ENCODE results near the gene SYMPK.

Gene SYMPK

GRCh38 chr19:45863840-45864628 is 1.1 kb upstream of the SYMPK start, which contains the start of gene FOXA3:
Gene FOXA3, plus strand, starts transcription at chr19:45864326. Its CDS starts 131 bp downstream, at chr19:45864457.
- DNase-seq, result peak; percentile 38
- Histone ChIP-seq H3K9me3 (no peaks in the 10 kb centered on the region), H3K4me1 (no peaks in the 10 kb centered on the region), H3K27me3 (peaks cover 51% of the 10 kb centered on the region), H3K36me3 (peaks cover 12% of the 10 kb centered on the region), H3K4me3 (ENCODE audit: low read depth, low read length) (peak within 1 kb of the TSS; percentile 49)
- TF ChIP-seq, protein P1, sequence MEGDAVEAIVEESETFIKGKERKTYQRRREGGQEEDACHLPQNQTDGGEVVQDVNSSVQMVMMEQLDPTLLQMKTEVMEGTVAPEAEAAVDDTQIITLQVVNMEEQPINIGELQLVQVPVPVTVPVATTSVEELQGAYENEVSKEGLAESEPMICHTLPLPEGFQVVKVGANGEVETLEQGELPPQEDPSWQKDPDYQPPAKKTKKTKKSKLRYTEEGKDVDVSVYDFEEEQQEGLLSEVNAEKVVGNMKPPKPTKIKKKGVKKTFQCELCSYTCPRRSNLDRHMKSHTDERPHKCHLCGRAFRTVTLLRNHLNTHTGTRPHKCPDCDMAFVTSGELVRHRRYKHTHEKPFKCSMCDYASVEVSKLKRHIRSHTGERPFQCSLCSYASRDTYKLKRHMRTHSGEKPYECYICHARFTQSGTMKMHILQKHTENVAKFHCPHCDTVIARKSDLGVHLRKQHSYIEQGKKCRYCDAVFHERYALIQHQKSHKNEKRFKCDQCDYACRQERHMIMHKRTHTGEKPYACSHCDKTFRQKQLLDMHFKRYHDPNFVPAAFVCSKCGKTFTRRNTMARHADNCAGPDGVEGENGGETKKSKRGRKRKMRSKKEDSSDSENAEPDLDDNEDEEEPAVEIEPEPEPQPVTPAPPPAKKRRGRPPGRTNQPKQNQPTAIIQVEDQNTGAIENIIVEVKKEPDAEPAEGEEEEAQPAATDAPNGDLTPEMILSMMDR (IDR thresholded peaks at IDR 0.05; ENCODE audit: low read depth, low read length), result peak; percentile 41

DNA sequence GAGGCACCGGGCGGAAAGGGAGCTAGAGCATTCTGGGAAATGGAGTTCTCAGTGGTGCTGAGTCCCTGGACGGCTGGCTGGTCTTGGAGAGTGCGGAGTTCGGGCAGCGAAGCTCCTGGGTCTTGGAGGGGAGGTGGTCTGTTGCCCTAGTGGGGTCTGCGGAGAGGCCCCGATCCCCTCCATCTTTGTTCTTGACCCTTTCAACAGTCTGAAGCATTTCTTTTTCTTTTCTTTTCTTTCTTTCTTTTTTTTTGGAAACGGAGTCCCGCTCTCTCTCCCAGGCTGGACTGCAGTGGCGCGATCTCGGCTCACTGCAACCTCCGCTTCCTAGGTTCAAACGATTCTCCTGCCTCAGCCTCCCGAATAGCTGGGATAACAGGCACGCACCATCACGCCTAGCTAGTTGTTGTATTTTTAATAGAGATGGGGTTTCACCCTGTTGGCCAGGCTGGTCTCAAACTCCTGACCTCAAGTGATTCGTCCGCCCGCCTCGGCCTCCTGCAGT is 440 bp upstream of the SYMPK start:
- H3K36me3 ChIP-seq, result peaks cover 17% of the 10 kb centered on the region
- TF ChIP-seq, protein P1 (IDR thresholded peaks at IDR 0.05; ENCODE audit: low read depth, low read length), result no peak

GRCh38 chr19:45862271-45862563 is 730 bp downstream of the SYMPK start:
- Histone ChIP-seq H3K36me3 (peaks cover 17% of the 10 kb centered on the region), H3K27me3 (peaks cover 40% of the 10 kb centered on the region), H3K9me3 (no peaks in the 10 kb centered on the region), H3K4me3 (ENCODE audit: low read depth, low read length) (peak overlapping the region; percentile 98), H3K4me1 (no peaks in the 10 kb centered on the region)
- TF ChIP-seq, protein P1 (IDR thresholded peaks at IDR 0.05; ENCODE audit: low read depth, low read length), result no peak
- DNase-seq, result no peak

More for the DNA sequence above, 440 bp upstream of the SYMPK start:
- no peaks in the 10 kb centered on the region for H3K9me3 ChIP-seq
- H3K4me3 ChIP-seq (ENCODE audit: low read depth, low read length), result peak overlapping the region; percentile 49
- DNase-seq, result no peak
- peaks cover 48% of the 10 kb centered on the region for H3K27me3 ChIP-seq
- no peaks in the 10 kb centered on the region for H3K4me1 ChIP-seq

GRCh38 chr19:45860359-45861259 is 2.3 kb downstream of the SYMPK start:
- H3K27me3 ChIP-seq, result peaks cover 24% of the 10 kb centered on the region
- H3K4me3 ChIP-seq (ENCODE audit: low read depth, low read length), result no peak overlapping the region
- TF ChIP-seq, protein P1 (IDR thresholded peaks at IDR 0.05; ENCODE audit: low read depth, low read length), result no peak

GRCh38 chr19:45854167-45854778 is 8.7 kb downstream of the SYMPK start:
- Histone ChIP-seq H3K36me3 (peaks cover 47% of the 10 kb centered on the region), H3K27me3 (no peaks in the 10 kb centered on the region), H3K4me1 (no peaks in the 10 kb centered on the region), H3K9me3 (no peaks in the 10 kb centered on the region), H3K4me3 (ENCODE audit: low read depth, low read length) (no peak overlapping the region)
- TF ChIP-seq, protein P1 (IDR thresholded peaks at IDR 0.05; ENCODE audit: low read depth, low read length), result no peak
- DNase-seq, result no peak

More at GRCh38 chr19:45860359-45861259, 2.3 kb downstream of the SYMPK start:
- Histone ChIP-seq H3K36me3 (peaks cover 17% of the 10 kb centered on the region), H3K4me1 (no peaks in the 10 kb centered on the region), H3K9me3 (no peaks in the 10 kb centered on the region)
- DNase-seq, result no peak

Measured in BE2C (cell line).